GM12872 (cell line): Measurements from ENCODE around the gene MRPS30.

Source experiments
- TF ChIP-seq, protein P1 (sequence below): IDR thresholded peaks from 3 replicates; pipeline ENCODE4 v1.5.1; 2011; ENCODE audit warnings: low read depth, mild to moderate bottlenecking, low read length, moderate library complexity; ENCODE audit not compliant: insufficient read depth

Gene MRPS30

GRCh38 chr5:44809215-44809955 lies 638 bp downstream of the MRPS30 start:
- TF ChIP-seq, protein P1, sequence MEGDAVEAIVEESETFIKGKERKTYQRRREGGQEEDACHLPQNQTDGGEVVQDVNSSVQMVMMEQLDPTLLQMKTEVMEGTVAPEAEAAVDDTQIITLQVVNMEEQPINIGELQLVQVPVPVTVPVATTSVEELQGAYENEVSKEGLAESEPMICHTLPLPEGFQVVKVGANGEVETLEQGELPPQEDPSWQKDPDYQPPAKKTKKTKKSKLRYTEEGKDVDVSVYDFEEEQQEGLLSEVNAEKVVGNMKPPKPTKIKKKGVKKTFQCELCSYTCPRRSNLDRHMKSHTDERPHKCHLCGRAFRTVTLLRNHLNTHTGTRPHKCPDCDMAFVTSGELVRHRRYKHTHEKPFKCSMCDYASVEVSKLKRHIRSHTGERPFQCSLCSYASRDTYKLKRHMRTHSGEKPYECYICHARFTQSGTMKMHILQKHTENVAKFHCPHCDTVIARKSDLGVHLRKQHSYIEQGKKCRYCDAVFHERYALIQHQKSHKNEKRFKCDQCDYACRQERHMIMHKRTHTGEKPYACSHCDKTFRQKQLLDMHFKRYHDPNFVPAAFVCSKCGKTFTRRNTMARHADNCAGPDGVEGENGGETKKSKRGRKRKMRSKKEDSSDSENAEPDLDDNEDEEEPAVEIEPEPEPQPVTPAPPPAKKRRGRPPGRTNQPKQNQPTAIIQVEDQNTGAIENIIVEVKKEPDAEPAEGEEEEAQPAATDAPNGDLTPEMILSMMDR: no peak

DNA sequence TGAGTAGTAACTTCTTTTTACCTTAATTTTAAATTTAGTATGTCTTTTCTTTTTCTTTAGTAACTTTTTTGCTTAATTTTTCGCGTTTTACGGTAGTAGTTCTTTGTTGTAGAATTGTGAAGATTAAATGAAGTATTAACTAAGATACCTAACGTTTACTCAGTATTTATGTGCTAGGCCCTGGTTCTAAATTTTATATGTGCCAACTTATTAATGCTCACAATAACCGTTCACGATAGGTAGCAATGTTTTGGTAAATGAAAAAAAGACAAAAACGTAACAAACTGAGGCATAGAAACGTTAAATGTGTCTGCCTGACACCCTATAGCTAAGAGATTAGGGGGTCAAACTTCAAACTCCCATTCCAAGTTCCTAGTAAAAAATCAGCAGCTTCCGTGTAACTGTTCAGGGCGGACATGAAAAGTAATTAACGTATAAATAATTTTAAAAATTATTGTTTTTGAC lies 1.2 kb downstream of the MRPS30 start:
- TF ChIP-seq, protein P1: no peak

GRCh38 chr5:44814761-44815160 lies 6.0 kb downstream of the MRPS30 start:
- TF ChIP-seq, protein P1: no peak

DNA sequence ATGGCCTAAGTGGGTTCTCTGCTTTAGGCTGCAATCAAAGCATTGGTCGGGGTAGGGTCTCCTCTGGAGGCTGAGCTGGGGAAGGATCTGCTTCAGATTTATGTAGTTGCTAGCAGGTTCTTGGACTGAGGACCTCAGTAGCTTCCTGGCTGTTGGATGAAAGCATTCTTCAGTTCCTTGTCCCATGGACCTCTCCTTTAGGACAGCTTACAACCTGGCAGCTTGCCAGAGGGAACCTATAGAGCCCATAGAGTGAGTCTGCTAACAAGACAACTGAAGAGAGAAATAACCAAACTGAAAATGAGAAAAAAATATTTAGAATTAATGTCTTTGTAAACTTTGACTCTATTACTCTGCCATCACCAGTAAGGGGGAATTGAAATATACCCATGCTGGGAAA lies 12.4 kb downstream of the MRPS30 start:
- TF ChIP-seq, protein P1: no peak

- TF ChIP-seq, protein P1: no peak
These were observed 18.9 kb downstream of the MRPS30 start for GRCh38 chr5:44827681-44828080.

DNA sequence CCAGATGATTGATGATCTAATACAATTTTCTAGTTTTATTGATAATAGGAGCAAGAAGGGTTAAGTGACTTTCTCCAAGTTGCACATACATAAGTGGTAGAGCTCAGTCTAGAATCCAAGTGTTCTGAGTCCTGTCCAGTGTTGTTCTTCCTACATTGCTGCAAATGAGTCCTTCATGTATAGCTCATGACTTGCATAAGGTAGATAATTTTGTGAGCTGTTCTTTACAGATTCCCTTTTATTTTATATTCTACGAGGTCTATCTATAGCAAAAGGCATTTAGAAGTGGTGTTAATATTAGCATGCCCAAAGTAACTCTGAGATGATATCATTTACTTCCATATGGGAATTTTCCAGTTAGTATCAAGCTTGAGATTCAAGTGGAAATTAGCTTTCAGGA lies 20.0 kb downstream of the MRPS30 start:
- TF ChIP-seq, protein P1: no peak

DNA sequence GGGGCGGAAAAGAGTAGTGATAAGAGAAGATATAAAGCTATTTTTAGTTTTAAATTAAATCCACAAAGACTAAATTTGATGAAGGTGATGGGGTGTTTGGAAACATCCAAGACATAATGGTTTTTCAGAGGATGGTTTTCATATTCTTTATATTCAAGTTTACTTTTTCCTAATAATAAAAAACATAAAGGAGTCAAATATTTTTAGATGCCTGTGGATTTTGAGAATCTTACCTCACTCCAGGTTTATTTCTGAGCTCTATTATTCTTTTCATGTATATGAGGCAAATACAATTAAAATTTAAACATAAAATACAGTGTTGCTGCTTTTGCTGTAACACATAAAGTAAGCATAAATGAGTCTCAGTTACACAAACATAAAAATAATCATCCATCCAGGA lies 22.2 kb downstream of the MRPS30 start:
- TF ChIP-seq, protein P1: no peak
